Measurements from ENCODE around the gene NIBAN1.

GRCh38 chr1:184947497-184948256 is 26.6 kb downstream of the NIBAN1 start:
- TF ChIP-seq POLR2A (IDR thresholded peaks at IDR 0.05; ENCODE audit: low read depth, low read length), result no peak
- no peak for TF ChIP-seq POLR2AphosphoS5 (IDR thresholded peaks at IDR 0.05; ENCODE audit: low read depth, low read length)
- TF ChIP-seq PAX5 (IDR thresholded peaks at IDR 0.05; ENCODE audit: insufficient read depth, low read length, severe bottlenecking), result no peak

Measured in GM12891 (cell line).